MCF 10A (cell line): ENCODE results near the gene SCG3. TPM values are rescaled to one million over a fixed set of nuclear protein-coding genes. Genes with fewer than 3 reads are reported as not detected.
"Not testable (repeated sequence)": the region's sequence is repeated elsewhere in the genome, so short reads cannot be mapped to it uniquely, and the experiment has no call there.

Experiments used
- BruUV-seq: library from RNA; stranded (reverse); fragments of 400-500 nt; replicated peaks from 2 replicates; lab custom pipeline; 2021; lab: Mats Ljungman, UMichigan
- CTCF ChIA-PET: fragments of 300-600 bp; sonication (Branson Sonifier 250); formaldehyde crosslinking; extraction: SDS; loops from one replicate; lab custom pipeline; 2021; ENCODE audit warnings: antibody characterized with exemption, inconsistent platforms; lab: Yijun Ruan, JAX
- POLR2A ChIA-PET: fragments of 300-600, 350-650 bp; sonication (Branson Sonifier 250); formaldehyde crosslinking; extraction: SDS; loops from one replicate; lab custom pipeline; 2020; ENCODE audit warnings: antibody characterized with exemption, inconsistent platforms; lab: Yijun Ruan, JAX
- DNase-seq: peaks from one replicate; pipeline ENCODE4 v3.0.0-alpha.2; 2018; ENCODE audit not compliant: unreplicated experiment
- H3K27ac Mint-ChIP-seq: one replicate; pipeline ENCODE4 v1.8.0; 2022; ENCODE audit warnings: mild to moderate bottlenecking, low read depth, mixed read lengths; ENCODE audit not compliant: unreplicated experiment
- H3K27me3 Mint-ChIP-seq: one replicate; pipeline ENCODE4 v1.8.0; 2022; ENCODE audit warnings: mixed read lengths; ENCODE audit not compliant: insufficient read depth, unreplicated experiment
- H3K36me3 Mint-ChIP-seq: one replicate; pipeline ENCODE4 v1.8.0; 2022; ENCODE audit warnings: mild to moderate bottlenecking, moderate library complexity, mixed read lengths; ENCODE audit not compliant: insufficient read depth, unreplicated experiment
- H3K4me1 Mint-ChIP-seq: one replicate; pipeline ENCODE4 v1.8.0; 2022; ENCODE audit warnings: mixed read lengths; ENCODE audit not compliant: insufficient read depth, unreplicated experiment
- H3K4me3 Mint-ChIP-seq: one replicate; pipeline ENCODE4 v1.8.0; 2022; ENCODE audit warnings: mild to moderate bottlenecking, moderate library complexity, mixed read lengths; ENCODE audit not compliant: unreplicated experiment
- H3K9me3 Mint-ChIP-seq: one replicate; pipeline ENCODE4 v1.8.0; 2022; ENCODE audit warnings: mixed read lengths; ENCODE audit not compliant: unreplicated experiment
- intact Hi-C: fragments of 100-400 bp; cut with micrococcal nuclease; formaldehyde crosslinking; loops from 2 replicates; pipeline ENCODE4 v1.14.1; 2022
- total RNA-seq: library from RNA; stranded (reverse); gene quantifications from 2 replicates; pipeline ENCODE4 v1.2.3, GENCODE V29; 2022
- TF ChIP-seq, protein P1 (sequence below): fragments of 200-600 bp; IDR thresholded peaks from one replicate; pipeline ENCODE4 v1.8.0; 2022; ENCODE audit warnings: antibody characterized with exemption, mild to moderate bottlenecking; ENCODE audit not compliant: unreplicated experiment

SCG3 gene
- total RNA-seq, 1 experiment from 2014 or later, result not detected

- no peak overlapping the region for H3K4me3 Mint-ChIP-seq
- ChIA-PET CTCF (interaction anchor here (0.6 to 4.7 kb wide), 2 partner anchors 106 to 134 kb away, joined by 4 to 24 read pairs; no protein-coding TSS in a partner anchor), POLR2A (no interaction called here)
- H3K4me1 Mint-ChIP-seq, result peaks cover 6% of the 10 kb centered on the region
- H3K27me3 Mint-ChIP-seq, result no peaks in the 10 kb centered on the region
- H3K9me3 Mint-ChIP-seq, result no peaks in the 10 kb centered on the region
- no peak for DNase-seq
- intact Hi-C loops, result no loop called here
- TF ChIP-seq, protein P1, sequence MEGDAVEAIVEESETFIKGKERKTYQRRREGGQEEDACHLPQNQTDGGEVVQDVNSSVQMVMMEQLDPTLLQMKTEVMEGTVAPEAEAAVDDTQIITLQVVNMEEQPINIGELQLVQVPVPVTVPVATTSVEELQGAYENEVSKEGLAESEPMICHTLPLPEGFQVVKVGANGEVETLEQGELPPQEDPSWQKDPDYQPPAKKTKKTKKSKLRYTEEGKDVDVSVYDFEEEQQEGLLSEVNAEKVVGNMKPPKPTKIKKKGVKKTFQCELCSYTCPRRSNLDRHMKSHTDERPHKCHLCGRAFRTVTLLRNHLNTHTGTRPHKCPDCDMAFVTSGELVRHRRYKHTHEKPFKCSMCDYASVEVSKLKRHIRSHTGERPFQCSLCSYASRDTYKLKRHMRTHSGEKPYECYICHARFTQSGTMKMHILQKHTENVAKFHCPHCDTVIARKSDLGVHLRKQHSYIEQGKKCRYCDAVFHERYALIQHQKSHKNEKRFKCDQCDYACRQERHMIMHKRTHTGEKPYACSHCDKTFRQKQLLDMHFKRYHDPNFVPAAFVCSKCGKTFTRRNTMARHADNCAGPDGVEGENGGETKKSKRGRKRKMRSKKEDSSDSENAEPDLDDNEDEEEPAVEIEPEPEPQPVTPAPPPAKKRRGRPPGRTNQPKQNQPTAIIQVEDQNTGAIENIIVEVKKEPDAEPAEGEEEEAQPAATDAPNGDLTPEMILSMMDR, result no peak
- BruUV-seq, result no TSS peak
- no peaks in the 10 kb centered on the region for H3K36me3 Mint-ChIP-seq
- H3K27ac Mint-ChIP-seq, result no peak overlapping the region
Measured at GRCh38 chr15:51642696-51643095, 38.6 kb upstream of the SCG3 start.

- no peaks in the 10 kb centered on the region for H3K9me3 Mint-ChIP-seq
- peaks cover 11% of the 10 kb centered on the region for H3K27me3 Mint-ChIP-seq
- no peak overlapping the region for H3K4me3 Mint-ChIP-seq
- no peak overlapping the region for H3K27ac Mint-ChIP-seq
- ChIA-PET POLR2A (interaction anchor here (0.7 to 1.9 kb wide), 5 partner anchors 24 to 219 kb away, joined by 3 to 5 read pairs (median 4); no protein-coding TSS in a partner anchor), CTCF (interaction anchor here (0.6 to 6.3 kb wide), 5 partner anchors 27 to 241 kb away, joined by 3 to 184 read pairs (median 3); no protein-coding TSS in a partner anchor)
- DNase-seq, result peak; percentile 70
- BruUV-seq, result no TSS peak
- H3K4me1 Mint-ChIP-seq, result peaks cover 6% of the 10 kb centered on the region
- TF ChIP-seq, protein P1, result no peak
- intact Hi-C loops, result no loop called here
- H3K36me3 Mint-ChIP-seq, result no peaks in the 10 kb centered on the region
Measured at GRCh38 chr15:51647128-51647562, 34.2 kb upstream of the SCG3 start.

- H3K4me1 Mint-ChIP-seq, DNase-seq, BruUV-seq, H3K9me3 Mint-ChIP-seq, H3K27ac Mint-ChIP-seq, H3K4me3 Mint-ChIP-seq, intact Hi-C loops, POLR2A ChIA-PET, H3K36me3 Mint-ChIP-seq: not testable (repeated sequence)
- peaks cover 11% of the 10 kb centered on the region for H3K27me3 Mint-ChIP-seq
- CTCF ChIA-PET, result interaction anchor here (0.6 to 6.3 kb wide), 6 partner anchors 25 to 1065 kb away, joined by 3 to 184 read pairs (median 4); partner anchors contain the start of gene DMXL2
Measured at GRCh38 chr15:51648101-51648500, 33.2 kb upstream of the SCG3 start.

DNA sequence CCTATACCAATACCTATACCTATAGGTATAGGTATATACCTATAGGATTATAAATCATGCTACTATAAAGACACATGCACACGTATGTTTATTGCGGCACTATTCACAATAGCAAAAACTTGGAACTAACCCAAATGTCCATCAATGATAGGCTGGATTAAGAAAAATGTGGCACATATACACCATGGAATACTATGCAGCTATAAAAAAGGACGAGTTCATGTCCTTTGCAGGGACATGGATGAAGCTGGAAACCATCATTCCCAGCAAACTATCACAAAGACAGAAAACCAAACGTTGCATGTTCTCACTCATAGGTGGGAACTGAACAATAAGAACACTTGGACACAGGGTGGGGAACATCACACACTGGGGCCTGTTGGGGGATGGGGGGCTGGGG is 32.7 kb upstream of the SCG3 start:
- H3K36me3 Mint-ChIP-seq, H3K4me3 Mint-ChIP-seq, BruUV-seq, intact Hi-C loops, DNase-seq, H3K9me3 Mint-ChIP-seq, H3K4me1 Mint-ChIP-seq, H3K27ac Mint-ChIP-seq: not testable (repeated sequence)
- ChIA-PET CTCF (interaction anchor here (0.6 to 6.3 kb wide), 6 partner anchors 27 to 282 kb away, joined by 3 to 184 read pairs (median 8); partner anchors contain the start of gene DMXL2), POLR2A (interaction anchor here (1.8 to 3.1 kb wide), 2 partner anchors 108 to 128 kb away, joined by 8 to 49 read pairs; no protein-coding TSS in a partner anchor)
- H3K27me3 Mint-ChIP-seq, result peaks cover 11% of the 10 kb centered on the region
